Measurements from ENCODE around the gene GLIS1.

The GLIS1 gene

DNA sequence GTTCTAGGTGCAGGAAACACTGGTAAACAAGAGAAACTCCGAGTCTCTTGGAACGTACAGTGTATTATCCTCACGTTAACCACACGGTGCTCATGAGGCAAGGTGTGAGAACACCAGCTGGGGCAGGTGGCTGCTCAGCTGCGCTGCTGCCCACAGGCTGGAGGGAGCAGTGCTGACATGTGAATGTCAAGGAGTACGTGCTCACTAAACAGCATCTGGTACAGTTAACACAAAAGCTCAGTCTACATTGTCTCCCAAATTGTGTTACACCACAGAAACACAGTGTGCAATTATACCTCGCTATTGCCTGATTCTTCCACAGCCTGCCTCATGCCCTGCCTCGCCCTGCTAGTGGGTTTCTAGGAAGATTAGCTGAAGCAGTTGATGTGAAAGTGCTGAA lies 138.4 kb downstream of the GLIS1 start:
- no peak for DNase-seq (ENCODE audit: extremely low spot score)
- POLR2A ChIA-PET: no interaction called here
- TF ChIP-seq FOXA1 (IDR thresholded peaks at IDR 0.05) (no peak), ZNF384 (IDR thresholded peaks at IDR 0.05) (no peak), NFRKB (IDR thresholded peaks at IDR 0.05) (no peak), BHLHE40 (IDR thresholded peaks at IDR 0.05; ENCODE audit: borderline replicate concordance) (no peak)
- CTCF ChIA-PET: no interaction called here

DNA sequence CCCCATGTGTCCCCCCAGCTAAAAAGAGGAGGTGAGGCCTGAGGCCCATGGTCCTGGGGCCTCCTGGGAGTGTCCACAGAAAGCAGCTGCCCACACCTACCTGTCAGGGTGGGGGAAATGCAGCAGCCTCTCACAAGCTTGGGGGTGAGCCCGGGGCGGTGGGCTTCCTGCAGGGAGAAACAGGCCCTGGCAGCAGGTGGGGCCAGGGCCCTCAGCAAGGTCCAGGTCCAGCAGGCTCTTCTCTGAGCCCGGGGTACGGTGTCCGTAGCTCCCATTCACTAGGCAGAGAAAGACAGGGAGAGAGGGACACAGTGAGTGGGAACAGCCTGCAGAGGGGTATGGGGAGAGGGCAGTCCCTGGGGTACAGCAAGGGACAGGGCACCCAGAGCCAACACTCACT lies 139.0 kb downstream of the GLIS1 start:
- TF ChIP-seq HDGF (IDR thresholded peaks at IDR 0.05; ENCODE audit: borderline replicate concordance) (no peak), SUZ12 (IDR thresholded peaks at IDR 0.05) (no peak), SP1 (IDR thresholded peaks at IDR 0.05) (no peak)
- TF ChIP-seq, protein P1, sequence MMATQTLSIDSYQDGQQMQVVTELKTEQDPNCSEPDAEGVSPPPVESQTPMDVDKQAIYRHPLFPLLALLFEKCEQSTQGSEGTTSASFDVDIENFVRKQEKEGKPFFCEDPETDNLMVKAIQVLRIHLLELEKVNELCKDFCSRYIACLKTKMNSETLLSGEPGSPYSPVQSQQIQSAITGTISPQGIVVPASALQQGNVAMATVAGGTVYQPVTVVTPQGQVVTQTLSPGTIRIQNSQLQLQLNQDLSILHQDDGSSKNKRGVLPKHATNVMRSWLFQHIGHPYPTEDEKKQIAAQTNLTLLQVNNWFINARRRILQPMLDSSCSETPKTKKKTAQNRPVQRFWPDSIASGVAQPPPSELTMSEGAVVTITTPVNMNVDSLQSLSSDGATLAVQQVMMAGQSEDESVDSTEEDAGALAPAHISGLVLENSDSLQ (IDR thresholded peaks at IDR 0.05): no peak
- ChIA-PET CTCF (no interaction called here), POLR2A (no interaction called here)
- DNase-seq (ENCODE audit: extremely low spot score): no peak

DNA sequence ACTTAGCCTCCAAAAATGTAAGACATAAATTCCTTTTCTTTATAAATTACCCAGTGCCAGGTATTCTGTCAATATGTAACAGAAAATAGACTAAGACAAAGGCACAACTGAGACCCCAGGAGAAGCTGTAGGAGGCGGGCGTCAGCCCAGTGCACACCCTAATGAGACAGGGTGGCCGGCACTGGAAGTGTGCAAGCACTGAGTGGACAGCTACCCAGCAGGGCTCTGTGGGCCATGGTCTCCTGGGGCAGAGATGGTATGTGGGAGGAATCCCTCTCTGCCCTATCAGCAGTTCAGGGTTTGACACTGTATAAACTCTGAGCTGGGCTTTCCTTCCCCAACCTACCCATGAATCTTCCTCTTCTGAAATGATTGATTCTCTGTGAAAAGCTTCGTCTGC lies 139.5 kb downstream of the GLIS1 start:
- ChIA-PET POLR2A (no interaction called here), CTCF (no interaction called here)
- TF ChIP-seq L3MBTL2 (conservative IDR thresholded peaks at IDR 0.05) (no peak), CTBP1 (IDR thresholded peaks at IDR 0.05; ENCODE audit: borderline replicate concordance) (no peak), FOXA1 (IDR thresholded peaks at IDR 0.05) (no peak), ZNF384 (IDR thresholded peaks at IDR 0.05) (no peak), LEF1 (IDR thresholded peaks at IDR 0.05; ENCODE audit: borderline replicate concordance) (no peak), TARDBP (IDR thresholded peaks at IDR 0.05) (no peak), FOXK2 (IDR thresholded peaks at IDR 0.05) (no peak), BHLHE40 (IDR thresholded peaks at IDR 0.05; ENCODE audit: borderline replicate concordance) (no peak), SP1 (IDR thresholded peaks at IDR 0.05) (no peak), NFRKB (IDR thresholded peaks at IDR 0.05) (no peak), ELF4 (IDR thresholded peaks at IDR 0.05) (no peak), SUZ12 (IDR thresholded peaks at IDR 0.05) (no peak), HDGF (IDR thresholded peaks at IDR 0.05; ENCODE audit: borderline replicate concordance) (no peak), ARNT (IDR thresholded peaks at IDR 0.05) (no peak), FOXM1 (IDR thresholded peaks at IDR 0.05; ENCODE audit: borderline replicate concordance) (no peak)
- TF ChIP-seq, protein P1 (IDR thresholded peaks at IDR 0.05): no peak
- no peak for DNase-seq (ENCODE audit: extremely low spot score)

DNA sequence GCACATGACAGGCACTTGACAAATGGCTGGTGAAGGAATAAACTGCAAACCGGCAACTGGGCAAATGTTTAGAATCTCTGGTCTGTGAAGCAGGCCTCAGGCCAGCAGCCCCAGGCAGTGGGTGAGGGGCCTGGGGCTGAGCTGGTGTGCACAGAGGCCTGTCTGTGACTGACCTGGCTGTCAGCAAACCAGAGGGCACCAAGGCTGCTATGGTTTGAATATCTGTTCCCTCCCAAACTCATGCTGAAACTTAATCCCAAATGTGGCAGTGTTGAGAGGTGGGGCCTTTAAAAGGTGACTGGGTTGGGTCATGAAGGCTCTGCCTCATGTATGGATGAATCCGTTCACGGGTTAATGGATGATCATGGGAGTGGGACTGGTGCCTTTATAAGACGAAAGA lies 140.0 kb downstream of the GLIS1 start:
- no peak for DNase-seq (ENCODE audit: extremely low spot score)
- ChIA-PET POLR2A (no interaction called here), CTCF (no interaction called here)
- TF ChIP-seq, protein P1 (IDR thresholded peaks at IDR 0.05): no peak
- TF ChIP-seq BHLHE40 (IDR thresholded peaks at IDR 0.05; ENCODE audit: borderline replicate concordance): no peak
- TF ChIP-seq CTBP1 (IDR thresholded peaks at IDR 0.05; ENCODE audit: borderline replicate concordance): no peak
- no peak for TF ChIP-seq ELF4 (IDR thresholded peaks at IDR 0.05)
- no peak for TF ChIP-seq SUZ12 (IDR thresholded peaks at IDR 0.05)
- no peak for TF ChIP-seq TARDBP (IDR thresholded peaks at IDR 0.05)

DNA sequence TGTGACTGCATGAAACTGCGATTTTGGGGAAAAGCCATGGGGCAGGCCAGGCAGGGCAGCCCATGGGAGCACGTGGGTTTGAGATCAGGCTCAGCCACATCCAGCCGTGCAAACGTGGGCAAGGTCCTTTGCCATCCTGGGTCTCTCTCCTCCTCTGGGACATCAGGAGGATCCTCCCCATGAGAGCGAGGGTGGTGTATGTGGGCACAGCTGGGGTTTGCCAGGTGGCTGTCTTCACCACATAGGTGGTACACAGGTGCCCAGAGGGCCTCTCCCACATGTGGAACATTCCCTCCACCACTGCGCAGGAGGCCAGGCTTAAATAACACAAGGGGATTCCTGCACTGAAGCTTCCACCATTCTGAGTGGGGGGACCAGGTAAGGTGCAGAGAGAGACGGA lies 143.1 kb downstream of the GLIS1 start:
- ChIA-PET POLR2A (no interaction called here), CTCF (no interaction called here)
- no peak for DNase-seq (ENCODE audit: extremely low spot score)
- TF ChIP-seq SUZ12 (IDR thresholded peaks at IDR 0.05) (no peak), BHLHE40 (IDR thresholded peaks at IDR 0.05; ENCODE audit: borderline replicate concordance) (no peak), NFRKB (IDR thresholded peaks at IDR 0.05) (no peak), FOXA1 (IDR thresholded peaks at IDR 0.05) (no peak), HDGF (IDR thresholded peaks at IDR 0.05; ENCODE audit: borderline replicate concordance) (no peak), TARDBP (IDR thresholded peaks at IDR 0.05) (no peak), L3MBTL2 (conservative IDR thresholded peaks at IDR 0.05) (no peak)

DNA sequence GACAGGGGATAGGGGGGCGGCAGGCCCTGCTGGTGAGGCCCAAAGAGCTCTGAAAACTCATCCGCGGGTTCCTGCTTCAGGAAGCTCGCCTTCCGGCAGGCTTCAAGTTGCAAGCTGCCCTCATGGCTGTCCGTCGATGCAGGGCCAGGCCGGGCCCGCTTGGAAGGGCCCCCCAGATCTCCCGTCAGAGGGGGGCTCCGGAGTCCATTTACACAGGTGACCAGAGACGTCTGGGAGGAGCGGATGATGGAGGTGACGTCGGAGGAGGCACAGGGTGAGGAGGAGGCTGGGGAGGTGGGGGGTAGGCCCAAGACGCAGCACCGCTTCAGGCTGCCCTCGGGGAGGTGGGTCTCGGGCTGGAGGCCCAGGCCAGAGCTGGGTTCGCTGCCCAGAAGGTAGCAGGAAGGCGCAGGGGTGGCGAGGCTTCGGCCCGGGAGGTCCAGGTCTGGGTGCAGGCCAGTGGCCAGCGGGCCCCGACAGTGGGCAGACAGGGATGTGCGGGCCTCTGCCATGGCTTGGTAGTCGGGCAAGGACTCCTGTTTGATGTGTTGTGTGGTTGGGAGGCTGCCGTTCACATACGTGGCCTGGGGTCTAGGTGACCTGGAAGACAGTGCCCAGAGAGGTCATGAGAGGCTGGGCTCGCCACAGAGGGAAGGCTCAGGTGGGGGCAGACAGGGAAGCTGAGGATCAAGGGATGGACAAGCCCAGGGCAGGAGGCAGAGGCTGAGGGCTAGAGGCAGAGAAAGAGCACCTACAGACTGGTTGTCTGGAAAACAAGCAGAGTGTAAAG lies 144.4 kb downstream of the GLIS1 start:
- no peak for DNase-seq (ENCODE audit: extremely low spot score)
- CTCF ChIA-PET: no interaction called here
- no peak for TF ChIP-seq ELF4 (IDR thresholded peaks at IDR 0.05)
- no peak for TF ChIP-seq BHLHE40 (IDR thresholded peaks at IDR 0.05; ENCODE audit: borderline replicate concordance)
- no peak for TF ChIP-seq ARNT (IDR thresholded peaks at IDR 0.05)
- TF ChIP-seq FOXA1 (IDR thresholded peaks at IDR 0.05): no peak
- no peak for TF ChIP-seq FOXK2 (IDR thresholded peaks at IDR 0.05)
- TF ChIP-seq SUZ12 (IDR thresholded peaks at IDR 0.05): no peak
- TF ChIP-seq SP1 (IDR thresholded peaks at IDR 0.05): no peak
- TF ChIP-seq TARDBP (IDR thresholded peaks at IDR 0.05): no peak
- no peak for TF ChIP-seq FOXM1 (IDR thresholded peaks at IDR 0.05; ENCODE audit: borderline replicate concordance)
- no peak for TF ChIP-seq NFRKB (IDR thresholded peaks at IDR 0.05)
- TF ChIP-seq, protein P1 (IDR thresholded peaks at IDR 0.05): no peak
- POLR2A ChIA-PET: no interaction called here
